Bone marrow (tissue), 2 donors: ENCODE results near the gene NPPA.

ENCODE experiments used
- DNase-seq, 2 donors: peaks; one replicate each; lab custom pipeline; 2025; lab: John Stamatoyannopoulos, UW

The NPPA gene

GRCh38 chr1:11842154-11843041 is 5.2 kb downstream of the NPPA start:
- DNase-seq: peak in 1 of 2 donors; percentile 91

GRCh38 chr1:11841245-11842153 is 6.1 kb downstream of the NPPA start:
- DNase-seq: no peak

- DNase-seq: no peak
Observed at GRCh38 chr1:11839727-11840705, 7.6 kb downstream of the NPPA start.

GRCh38 chr1:11838349-11839272 is 9.0 kb downstream of the NPPA start:
- DNase-seq: peak; percentile 28 to 74

- DNase-seq: no peak
Observed at GRCh38 chr1:11837767-11838348, 9.7 kb downstream of the NPPA start.

GRCh38 chr1:11836955-11837766 is 10.4 kb downstream of the NPPA start:
- DNase-seq: no peak

GRCh38 chr1:11835441-11836225 is 11.9 kb downstream of the NPPA start:
- no peak for DNase-seq

GRCh38 chr1:11833900-11834299 is 13.7 kb downstream of the NPPA start:
- DNase-seq: no peak

GRCh38 chr1:11833497-11833896 is 14.1 kb downstream of the NPPA start:
- DNase-seq: no peak

- no peak for DNase-seq
Observed at GRCh38 chr1:11831945-11832725, 15.4 kb downstream of the NPPA start.

- DNase-seq: no peak
Observed at GRCh38 chr1:11828511-11828910, 19.1 kb downstream of the NPPA start.

GRCh38 chr1:11826946-11827345 is 20.6 kb downstream of the NPPA start:
- no peak for DNase-seq

- no peak for DNase-seq
Observed at GRCh38 chr1:11825131-11825530, 22.5 kb downstream of the NPPA start.

- DNase-seq: no peak
Observed at GRCh38 chr1:11823366-11824137, 24.0 kb downstream of the NPPA start.

GRCh38 chr1:11822091-11822490 is 25.5 kb downstream of the NPPA start:
- no peak for DNase-seq

- DNase-seq: no peak
Observed at GRCh38 chr1:11817192-11817591, 30.4 kb downstream of the NPPA start.

- DNase-seq: no peak
Observed at GRCh38 chr1:11813021-11813420, 34.6 kb downstream of the NPPA start.
